ENCODE data around the gene DDX11. TPM values are rescaled to one million over a fixed set of nuclear protein-coding genes. Genes with fewer than 3 reads are reported as not detected.
"Not testable (repeated sequence)": the region's sequence is repeated elsewhere in the genome, so short reads cannot be mapped to it uniquely, and the experiment has no call there.

Gene DDX11
- total RNA-seq, 1 experiment from 2014 or later, result 136 TPM

GRCh38 chr12:31084241-31084640 lies 10.6 kb downstream of the DDX11 start:
- DNase-seq (ENCODE audit: low read depth, low spot score); H3K9me2 ChIP-seq (ENCODE audit: insufficient read depth); BruUV-seq (replicated peaks); H3K9ac ChIP-seq (ENCODE audit: low read length); H3K27ac ChIP-seq (ENCODE audit: low read depth, low read length); H3K36me3 ChIP-seq (ENCODE audit: control insufficient read depth in 1 of 2, insufficient read depth in 2 of 2, low read length in 2 of 2); POLR2A ChIA-PET; H3K27me3 ChIP-seq (ENCODE audit: insufficient read depth, low read length); H4K20me1 ChIP-seq (ENCODE audit: insufficient read depth); H3K4me1 ChIP-seq (ENCODE audit: control insufficient read depth in 1 of 2, insufficient read depth in 2 of 2, low read length in 2 of 2); CTCF ChIA-PET; RAD21 ChIA-PET (ENCODE audit: low non-redundant PET in 1 of 2, low total read pairs in 2 of 2, uncharacterized antibody in 2 of 2, unreplicated experiment in 2 of 2); ATAC-seq; H3K9me3 ChIP-seq (ENCODE audit: control insufficient read depth in 1 of 2, insufficient read depth in 1 of 2, low read depth in 1 of 2, low read length in 2 of 2); H3K4me2 ChIP-seq (ENCODE audit: low read length); intact Hi-C loops (cut with micrococcal nuclease); H3K4me3 ChIP-seq (replicated peaks in 1 of 2; ENCODE audit: low read depth in 1 of 2, low read length in 2 of 2); H2AFZ ChIP-seq (ENCODE audit: low read depth, low read length, poor library complexity, severe bottlenecking): not testable (repeated sequence)
- peaks cover 14% of the 10 kb centered on the region; the same call in 1 of the 2 replicates for H3K79me2 ChIP-seq (ENCODE audit: insufficient read depth, low read length)

- H3K9me3 ChIP-seq (ENCODE audit: control insufficient read depth in 1 of 2, insufficient read depth in 1 of 2, low read depth in 1 of 2, low read length in 2 of 2); H3K79me2 ChIP-seq (ENCODE audit: insufficient read depth, low read length); H3K36me3 ChIP-seq (ENCODE audit: control insufficient read depth in 1 of 2, insufficient read depth in 2 of 2, low read length in 2 of 2); H2AFZ ChIP-seq (ENCODE audit: low read depth, low read length, poor library complexity, severe bottlenecking); CTCF ChIA-PET; POLR2A ChIA-PET; H3K4me2 ChIP-seq (ENCODE audit: low read length); BruUV-seq (replicated peaks); H3K4me3 ChIP-seq (replicated peaks in 1 of 2; ENCODE audit: low read depth in 1 of 2, low read length in 2 of 2); RAD21 ChIA-PET (ENCODE audit: low non-redundant PET in 1 of 2, low total read pairs in 2 of 2, uncharacterized antibody in 2 of 2, unreplicated experiment in 2 of 2); H3K27ac ChIP-seq (ENCODE audit: low read depth, low read length); DNase-seq (ENCODE audit: low read depth, low spot score); H3K9ac ChIP-seq (ENCODE audit: low read length); H4K20me1 ChIP-seq (ENCODE audit: insufficient read depth); intact Hi-C loops (cut with micrococcal nuclease); H3K9me2 ChIP-seq (ENCODE audit: insufficient read depth); H3K4me1 ChIP-seq (ENCODE audit: control insufficient read depth in 1 of 2, insufficient read depth in 2 of 2, low read length in 2 of 2); H3K27me3 ChIP-seq (ENCODE audit: insufficient read depth, low read length); ATAC-seq: not testable (repeated sequence)
Measured at GRCh38 chr12:31086032-31086431, 12.4 kb downstream of the DDX11 start.

- H3K9me2 ChIP-seq (ENCODE audit: insufficient read depth); H3K9ac ChIP-seq (ENCODE audit: low read length); ATAC-seq; DNase-seq (ENCODE audit: low read depth, low spot score); H2AFZ ChIP-seq (ENCODE audit: low read depth, low read length, poor library complexity, severe bottlenecking); H3K27ac ChIP-seq (ENCODE audit: low read depth, low read length); POLR2A ChIA-PET; H3K4me3 ChIP-seq (replicated peaks in 1 of 2; ENCODE audit: low read depth in 1 of 2, low read length in 2 of 2); H3K9me3 ChIP-seq (ENCODE audit: control insufficient read depth in 1 of 2, insufficient read depth in 1 of 2, low read depth in 1 of 2, low read length in 2 of 2); H3K4me2 ChIP-seq (ENCODE audit: low read length); intact Hi-C loops (cut with micrococcal nuclease); BruUV-seq (replicated peaks); RAD21 ChIA-PET (ENCODE audit: low non-redundant PET in 1 of 2, low total read pairs in 2 of 2, uncharacterized antibody in 2 of 2, unreplicated experiment in 2 of 2); H3K36me3 ChIP-seq (ENCODE audit: control insufficient read depth in 1 of 2, insufficient read depth in 2 of 2, low read length in 2 of 2); H4K20me1 ChIP-seq (ENCODE audit: insufficient read depth); CTCF ChIA-PET; H3K27me3 ChIP-seq (ENCODE audit: insufficient read depth, low read length); H3K4me1 ChIP-seq (ENCODE audit: control insufficient read depth in 1 of 2, insufficient read depth in 2 of 2, low read length in 2 of 2); H3K79me2 ChIP-seq (ENCODE audit: insufficient read depth, low read length): not testable (repeated sequence)
Measured at GRCh38 chr12:31087486-31087885, 13.8 kb downstream of the DDX11 start.

- POLR2A ChIA-PET; H3K4me2 ChIP-seq (ENCODE audit: low read length); intact Hi-C loops (cut with micrococcal nuclease); H3K4me3 ChIP-seq (replicated peaks in 1 of 2; ENCODE audit: low read depth in 1 of 2, low read length in 2 of 2); BruUV-seq (replicated peaks); H3K4me1 ChIP-seq (ENCODE audit: control insufficient read depth in 1 of 2, insufficient read depth in 2 of 2, low read length in 2 of 2); H3K36me3 ChIP-seq (ENCODE audit: control insufficient read depth in 1 of 2, insufficient read depth in 2 of 2, low read length in 2 of 2); H3K27me3 ChIP-seq (ENCODE audit: insufficient read depth, low read length); ATAC-seq; H3K9me2 ChIP-seq (ENCODE audit: insufficient read depth); H3K9ac ChIP-seq (ENCODE audit: low read length); RAD21 ChIA-PET (ENCODE audit: low non-redundant PET in 1 of 2, low total read pairs in 2 of 2, uncharacterized antibody in 2 of 2, unreplicated experiment in 2 of 2); DNase-seq (ENCODE audit: low read depth, low spot score); H2AFZ ChIP-seq (ENCODE audit: low read depth, low read length, poor library complexity, severe bottlenecking); H3K79me2 ChIP-seq (ENCODE audit: insufficient read depth, low read length); H3K27ac ChIP-seq (ENCODE audit: low read depth, low read length); H4K20me1 ChIP-seq (ENCODE audit: insufficient read depth); H3K9me3 ChIP-seq (ENCODE audit: control insufficient read depth in 1 of 2, insufficient read depth in 1 of 2, low read depth in 1 of 2, low read length in 2 of 2); CTCF ChIA-PET: not testable (repeated sequence)
Measured at GRCh38 chr12:31087956-31088355, 14.3 kb downstream of the DDX11 start.
